Glutamatergic neuron (in vitro differentiated cells): ENCODE data around the gene PIGV. TPM values are rescaled to one million over a fixed set of nuclear protein-coding genes. Genes with fewer than 3 reads are reported as not detected.

Source experiments
- DNase-seq: peaks from one replicate; pipeline ENCODE4 v3.0.0; 2022
- H3K27ac Mint-ChIP-seq: one replicate; pipeline ENCODE4 v1.8.0; 2020; ENCODE audit warnings: mild to moderate bottlenecking, mixed read lengths, inconsistent platforms; ENCODE audit not compliant: unreplicated experiment
- H3K27me3 Mint-ChIP-seq: one replicate; pipeline ENCODE4 v1.8.0; 2020; ENCODE audit warnings: mild to moderate bottlenecking, moderate library complexity, mixed read lengths, inconsistent platforms; ENCODE audit not compliant: unreplicated experiment
- H3K36me3 Mint-ChIP-seq: one replicate; pipeline ENCODE4 v1.8.0; 2020; ENCODE audit warnings: mild to moderate bottlenecking, mixed read lengths, inconsistent platforms; ENCODE audit not compliant: unreplicated experiment
- H3K4me1 Mint-ChIP-seq: one replicate; pipeline ENCODE4 v1.8.0; 2020; ENCODE audit warnings: mild to moderate bottlenecking, low read depth, mixed read lengths, inconsistent platforms; ENCODE audit not compliant: unreplicated experiment
- H3K4me3 Mint-ChIP-seq: one replicate; pipeline ENCODE4 v1.8.0; 2020; ENCODE audit warnings: mild to moderate bottlenecking, mixed read lengths, inconsistent platforms; ENCODE audit not compliant: unreplicated experiment
- H3K9me3 Mint-ChIP-seq: one replicate; pipeline ENCODE4 v1.8.0; 2020; ENCODE audit warnings: mild to moderate bottlenecking, moderate library complexity, mixed read lengths, inconsistent platforms; ENCODE audit not compliant: unreplicated experiment
- CTCF ChIP-seq: fragments of 200-600 bp; sonication (generic); IDR thresholded peaks from one replicate; pipeline ENCODE4 v1.5.0; 2021; ENCODE audit not compliant: partially characterized antibody, unreplicated experiment
- long read RNA-seq: library from polyadenylated mRNA; unstranded; transcript quantifications from one replicate; pipeline ENCODE4 v2.0.0, GENCODE V29; 2020; ENCODE audit not compliant: unreplicated experiment
- total RNA-seq: library from RNA; stranded (reverse); fragmentation: NEBNext Ultra II Directional; extraction: Animal tissue kit (Norgen Biotek cat#: 25700); gene quantifications from one replicate; pipeline ENCODE4 v1.2.1, GENCODE V29; 2021; ENCODE audit not compliant: unreplicated experiment

The PIGV gene
- 6.7 TPM for total RNA-seq
- long read RNA-seq, partial matches to known transcripts, result 0 of 3 reads
- long read RNA-seq, other reads (novel, unspliced or antisense), result 2 of 3 reads

- no peaks in the 10 kb centered on the region for H3K36me3 Mint-ChIP-seq
- peaks cover 11% of the 10 kb centered on the region for H3K27me3 Mint-ChIP-seq
- peaks cover 43% of the 10 kb centered on the region for H3K4me1 Mint-ChIP-seq
- peak; percentile 94 for DNase-seq
- peak within 1 kb of the TSS; percentile 99 for H3K27ac Mint-ChIP-seq
- no peak for TF ChIP-seq CTCF
- H3K4me3 Mint-ChIP-seq, result peak within 1 kb of the TSS; percentile 97
- peaks cover 20% of the 10 kb centered on the region for H3K9me3 Mint-ChIP-seq
Measured at GRCh38 chr1:26787706-26788514, at the start of gene PIGV. Gene PIGV (plus strand): TSS chr1:26787950. CDS start chr1:26790816, 2,866 bp downstream.

DNA sequence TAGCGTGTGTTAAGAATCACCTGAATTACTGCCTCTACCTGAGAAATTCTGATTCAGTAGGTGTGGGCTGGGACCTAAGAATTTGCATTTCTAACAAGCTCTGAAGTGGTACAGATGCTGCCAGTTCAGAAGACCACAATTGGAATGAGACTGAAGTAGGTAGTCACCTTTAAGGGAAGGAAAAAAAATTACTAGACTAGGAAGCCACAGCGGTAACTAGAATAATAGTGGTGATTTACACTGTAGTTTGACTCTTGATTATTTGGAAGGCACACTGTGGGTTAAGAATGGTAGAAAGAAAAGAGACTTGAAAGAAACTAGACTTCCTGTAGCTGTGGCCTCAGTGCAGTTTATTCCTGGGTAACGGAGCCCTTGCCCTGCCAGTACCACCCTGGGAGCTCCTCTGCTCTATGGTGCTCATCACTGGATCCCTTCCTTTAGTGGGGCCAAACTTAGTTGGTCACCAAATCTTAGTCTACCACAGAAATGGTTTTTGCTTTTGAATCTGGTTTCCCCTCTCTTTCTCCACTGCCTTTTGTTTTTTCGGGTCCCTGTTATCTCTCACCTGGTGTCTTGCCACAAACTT, 48.3 kb upstream of the PIGV start:
- H3K27ac Mint-ChIP-seq, result peak overlapping the region; percentile 33
- peaks cover 17% of the 10 kb centered on the region for H3K4me1 Mint-ChIP-seq

GRCh38 chr1:26740023-26740634, 47.6 kb upstream of the PIGV start:
- Mint-ChIP-seq H3K4me3 (no peak overlapping the region), H3K27ac (no peak overlapping the region), H3K4me1 (peaks cover 17% of the 10 kb centered on the region), H3K36me3 (no peaks in the 10 kb centered on the region), H3K27me3 (no peaks in the 10 kb centered on the region), H3K9me3 (peaks cover 10% of the 10 kb centered on the region)
- no peak for TF ChIP-seq CTCF
- no peak for DNase-seq

More for the DNA sequence above, 48.3 kb upstream of the PIGV start:
- DNase-seq, result no peak
- Mint-ChIP-seq H3K4me3 (no peak overlapping the region), H3K27me3 (no peaks in the 10 kb centered on the region), H3K36me3 (no peaks in the 10 kb centered on the region), H3K9me3 (peaks cover 10% of the 10 kb centered on the region)
- no peak for TF ChIP-seq CTCF

DNA sequence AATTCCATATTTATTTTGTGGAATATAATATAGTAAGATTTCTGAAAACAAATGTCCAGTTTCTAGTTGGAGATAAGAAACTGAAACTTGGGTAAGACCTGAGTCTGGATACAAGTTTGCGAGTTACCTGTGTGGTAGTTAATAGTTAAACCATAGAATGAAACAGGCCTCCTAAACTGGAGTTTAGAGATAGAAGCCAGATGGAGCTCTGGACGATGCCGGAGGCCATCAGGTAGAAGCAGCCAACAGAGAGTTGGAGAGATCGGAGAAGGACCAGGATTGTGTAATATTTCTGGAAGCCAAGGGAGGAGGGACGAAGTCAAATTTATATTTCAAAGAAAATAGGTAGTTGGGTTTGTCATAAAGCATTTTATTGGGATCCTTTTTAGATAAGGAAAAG, 46.8 kb upstream of the PIGV start:
- DNase-seq, result no peak
- H3K4me3 Mint-ChIP-seq, result peak overlapping the region; percentile 27
- no peak for TF ChIP-seq CTCF
- no peaks in the 10 kb centered on the region for H3K27me3 Mint-ChIP-seq
- H3K36me3 Mint-ChIP-seq, result no peaks in the 10 kb centered on the region
- H3K9me3 Mint-ChIP-seq, result peaks cover 7% of the 10 kb centered on the region
- peak overlapping the region; percentile 5 for H3K27ac Mint-ChIP-seq
- H3K4me1 Mint-ChIP-seq, result peaks cover 17% of the 10 kb centered on the region
